ENCODE data around the gene MCF2L. TPM values are rescaled to one million over a fixed set of nuclear protein-coding genes. Genes with fewer than 3 reads are reported as not detected.

MCF2L gene
- total RNA-seq, 1 experiment from 2014 or later: not detected

GRCh38 chr13:113049521-113049941 lies 80.5 kb downstream of the MCF2L start:
- Histone ChIP-seq H3K36me3 (ENCODE audit: insufficient read depth, low read length) (no peaks in the 10 kb centered on the region), H3K4me3 (ENCODE audit: low read length) (no peak overlapping the region), H3K27me3 (ENCODE audit: low read length) (no peaks in the 10 kb centered on the region), H3K9me2 (replicated peaks; ENCODE audit: insufficient read depth, low read length) (no peaks in the 10 kb centered on the region), H3K4me1 (ENCODE audit: low read length) (no peaks in the 10 kb centered on the region), H3K79me2 (ENCODE audit: low read length) (no peaks in the 10 kb centered on the region), H3K27ac (ENCODE audit: low read length) (no peak overlapping the region), H3K9ac (ENCODE audit: low read length) (no peak overlapping the region), H4K20me1 (ENCODE audit: insufficient read depth, low read depth, low read length) (no peaks in the 10 kb centered on the region), H2AFZ (ENCODE audit: low read length) (no peak overlapping the region), H3K4me2 (ENCODE audit: low read depth, low read length, poor library complexity, severe bottlenecking) (no peak overlapping the region), H3K9me3 (ENCODE audit: low read length) (no peaks in the 10 kb centered on the region)
- DNase-seq: no peak

GRCh38 chr13:113049981-113050380 lies 81.0 kb downstream of the MCF2L start:
- no peak overlapping the region for H2AFZ ChIP-seq (ENCODE audit: low read length)
- H4K20me1 ChIP-seq (ENCODE audit: insufficient read depth, low read depth, low read length): no peaks in the 10 kb centered on the region
- H3K79me2 ChIP-seq (ENCODE audit: low read length): no peaks in the 10 kb centered on the region
- H3K9me3 ChIP-seq (ENCODE audit: low read length): no peaks in the 10 kb centered on the region
- no peak overlapping the region for H3K27ac ChIP-seq (ENCODE audit: low read length)
- H3K9me2 ChIP-seq (replicated peaks; ENCODE audit: insufficient read depth, low read length): no peaks in the 10 kb centered on the region
- DNase-seq: no peak
- no peaks in the 10 kb centered on the region for H3K27me3 ChIP-seq (ENCODE audit: low read length)
- no peaks in the 10 kb centered on the region for H3K4me1 ChIP-seq (ENCODE audit: low read length)
- no peak overlapping the region for H3K4me2 ChIP-seq (ENCODE audit: low read depth, low read length, poor library complexity, severe bottlenecking)
- H3K36me3 ChIP-seq (ENCODE audit: insufficient read depth, low read length): no peaks in the 10 kb centered on the region
- H3K9ac ChIP-seq (ENCODE audit: low read length): no peak overlapping the region
- H3K4me3 ChIP-seq (ENCODE audit: low read length): no peak overlapping the region

GRCh38 chr13:113050734-113051431 lies 81.9 kb downstream of the MCF2L start:
- no peak overlapping the region for H3K4me2 ChIP-seq (ENCODE audit: low read depth, low read length, poor library complexity, severe bottlenecking)
- no peaks in the 10 kb centered on the region for H4K20me1 ChIP-seq (ENCODE audit: insufficient read depth, low read depth, low read length)
- no peaks in the 10 kb centered on the region for H3K79me2 ChIP-seq (ENCODE audit: low read length)
- no peaks in the 10 kb centered on the region for H3K9me3 ChIP-seq (ENCODE audit: low read length)
- H3K27me3 ChIP-seq (ENCODE audit: low read length): no peaks in the 10 kb centered on the region
- no peaks in the 10 kb centered on the region for H3K36me3 ChIP-seq (ENCODE audit: insufficient read depth, low read length)
- H3K4me3 ChIP-seq (ENCODE audit: low read length): no peak overlapping the region
- H3K27ac ChIP-seq (ENCODE audit: low read length): no peak overlapping the region
- no peak for DNase-seq
- no peaks in the 10 kb centered on the region for H3K4me1 ChIP-seq (ENCODE audit: low read length)
- H3K9me2 ChIP-seq (replicated peaks; ENCODE audit: insufficient read depth, low read length): no peaks in the 10 kb centered on the region
- H2AFZ ChIP-seq (ENCODE audit: low read length): no peak overlapping the region
- no peak overlapping the region for H3K9ac ChIP-seq (ENCODE audit: low read length)

GRCh38 chr13:113051641-113052040 lies 82.6 kb downstream of the MCF2L start:
- H3K9me3 ChIP-seq (ENCODE audit: low read length): no peaks in the 10 kb centered on the region
- H3K9ac ChIP-seq (ENCODE audit: low read length): no peak overlapping the region
- H3K27ac ChIP-seq (ENCODE audit: low read length): no peak overlapping the region
- H2AFZ ChIP-seq (ENCODE audit: low read length): no peak overlapping the region
- H3K36me3 ChIP-seq (ENCODE audit: insufficient read depth, low read length): no peaks in the 10 kb centered on the region
- H3K4me2 ChIP-seq (ENCODE audit: low read depth, low read length, poor library complexity, severe bottlenecking): no peak overlapping the region
- H3K27me3 ChIP-seq (ENCODE audit: low read length): no peaks in the 10 kb centered on the region
- H3K4me1 ChIP-seq (ENCODE audit: low read length): no peaks in the 10 kb centered on the region
- H3K9me2 ChIP-seq (replicated peaks; ENCODE audit: insufficient read depth, low read length): no peaks in the 10 kb centered on the region
- no peak for DNase-seq
- H4K20me1 ChIP-seq (ENCODE audit: insufficient read depth, low read depth, low read length): no peaks in the 10 kb centered on the region
- H3K4me3 ChIP-seq (ENCODE audit: low read length): no peak overlapping the region
- no peaks in the 10 kb centered on the region for H3K79me2 ChIP-seq (ENCODE audit: low read length)

GRCh38 chr13:113052206-113052605 lies 83.2 kb downstream of the MCF2L start:
- Histone ChIP-seq H3K4me2 (ENCODE audit: low read depth, low read length, poor library complexity, severe bottlenecking) (no peak overlapping the region), H3K9me2 (replicated peaks; ENCODE audit: insufficient read depth, low read length) (no peaks in the 10 kb centered on the region), H3K4me1 (ENCODE audit: low read length) (no peaks in the 10 kb centered on the region), H4K20me1 (ENCODE audit: insufficient read depth, low read depth, low read length) (no peaks in the 10 kb centered on the region), H3K27ac (ENCODE audit: low read length) (no peak overlapping the region), H3K9me3 (ENCODE audit: low read length) (peaks cover 3% of the 10 kb centered on the region; the same call in 1 of the 2 replicates), H3K79me2 (ENCODE audit: low read length) (no peaks in the 10 kb centered on the region), H3K4me3 (ENCODE audit: low read length) (no peak overlapping the region), H3K9ac (ENCODE audit: low read length) (no peak overlapping the region), H2AFZ (ENCODE audit: low read length) (no peak overlapping the region), H3K27me3 (ENCODE audit: low read length) (no peaks in the 10 kb centered on the region), H3K36me3 (ENCODE audit: insufficient read depth, low read length) (no peaks in the 10 kb centered on the region)
- DNase-seq: no peak

- Histone ChIP-seq H3K4me1 (ENCODE audit: low read length) (no peaks in the 10 kb centered on the region), H3K9me2 (replicated peaks; ENCODE audit: insufficient read depth, low read length) (no peaks in the 10 kb centered on the region), H3K9ac (ENCODE audit: low read length) (no peak overlapping the region), H3K36me3 (ENCODE audit: insufficient read depth, low read length) (no peaks in the 10 kb centered on the region), H4K20me1 (ENCODE audit: insufficient read depth, low read depth, low read length) (no peaks in the 10 kb centered on the region), H3K9me3 (ENCODE audit: low read length) (peaks cover 6% of the 10 kb centered on the region; the same call in 1 of the 2 replicates), H3K4me3 (ENCODE audit: low read length) (no peak overlapping the region), H3K27me3 (ENCODE audit: low read length) (no peaks in the 10 kb centered on the region), H3K4me2 (ENCODE audit: low read depth, low read length, poor library complexity, severe bottlenecking) (no peak overlapping the region), H2AFZ (ENCODE audit: low read length) (no peak overlapping the region), H3K27ac (ENCODE audit: low read length) (no peak overlapping the region), H3K79me2 (ENCODE audit: low read length) (no peaks in the 10 kb centered on the region)
- no peak for DNase-seq
These were observed 84.0 kb downstream of the MCF2L start for GRCh38 chr13:113052971-113053370.

- Histone ChIP-seq H3K27ac (ENCODE audit: low read length) (no peak overlapping the region), H3K79me2 (ENCODE audit: low read length) (no peaks in the 10 kb centered on the region), H2AFZ (ENCODE audit: low read length) (no peak overlapping the region), H3K36me3 (ENCODE audit: insufficient read depth, low read length) (no peaks in the 10 kb centered on the region), H3K27me3 (ENCODE audit: low read length) (no peaks in the 10 kb centered on the region), H3K4me2 (ENCODE audit: low read depth, low read length, poor library complexity, severe bottlenecking) (no peak overlapping the region), H3K4me3 (ENCODE audit: low read length) (no peak overlapping the region), H3K4me1 (ENCODE audit: low read length) (no peaks in the 10 kb centered on the region), H4K20me1 (ENCODE audit: insufficient read depth, low read depth, low read length) (no peaks in the 10 kb centered on the region), H3K9me2 (replicated peaks; ENCODE audit: insufficient read depth, low read length) (no peaks in the 10 kb centered on the region), H3K9ac (ENCODE audit: low read length) (no peak overlapping the region), H3K9me3 (ENCODE audit: low read length) (peaks cover 10% of the 10 kb centered on the region; the same call in 1 of the 2 replicates)
- no peak for DNase-seq
These were observed 84.4 kb downstream of the MCF2L start for GRCh38 chr13:113053376-113053775.

GRCh38 chr13:113053801-113054604 lies 85.0 kb downstream of the MCF2L start:
- Histone ChIP-seq H3K9ac (ENCODE audit: low read length) (no peak overlapping the region), H3K4me1 (ENCODE audit: low read length) (no peaks in the 10 kb centered on the region), H3K4me2 (ENCODE audit: low read depth, low read length, poor library complexity, severe bottlenecking) (no peak overlapping the region), H3K4me3 (ENCODE audit: low read length) (no peak overlapping the region), H3K79me2 (ENCODE audit: low read length) (no peaks in the 10 kb centered on the region), H3K27ac (ENCODE audit: low read length) (no peak overlapping the region), H2AFZ (ENCODE audit: low read length) (no peak overlapping the region), H3K36me3 (ENCODE audit: insufficient read depth, low read length) (no peaks in the 10 kb centered on the region), H3K9me2 (replicated peaks; ENCODE audit: insufficient read depth, low read length) (no peaks in the 10 kb centered on the region), H3K27me3 (ENCODE audit: low read length) (no peaks in the 10 kb centered on the region), H4K20me1 (ENCODE audit: insufficient read depth, low read depth, low read length) (no peaks in the 10 kb centered on the region), H3K9me3 (ENCODE audit: low read length) (peaks cover 11% of the 10 kb centered on the region; the same call in 1 of the 2 replicates)
- no peak for DNase-seq

Measured in Karpas-422 (cell line).